ENCODE measurements around the gene MASP2. TPM values are rescaled to one million over a fixed set of nuclear protein-coding genes. Genes with fewer than 3 reads are reported as not detected.
"Not testable (repeated sequence)": the region's sequence is repeated elsewhere in the genome, so short reads cannot be mapped to it uniquely, and the experiment has no call there.

MASP2 gene
- total RNA-seq (2014; rRNA removed; shearing (Covaris generic)) (not detected in 2 replicates), polyA plus RNA-seq (2016; fragmentation: Nextera tagmentation; extraction: Ambion mirVana) (0.10 and 0.16 TPM in 2 replicates)

DNA sequence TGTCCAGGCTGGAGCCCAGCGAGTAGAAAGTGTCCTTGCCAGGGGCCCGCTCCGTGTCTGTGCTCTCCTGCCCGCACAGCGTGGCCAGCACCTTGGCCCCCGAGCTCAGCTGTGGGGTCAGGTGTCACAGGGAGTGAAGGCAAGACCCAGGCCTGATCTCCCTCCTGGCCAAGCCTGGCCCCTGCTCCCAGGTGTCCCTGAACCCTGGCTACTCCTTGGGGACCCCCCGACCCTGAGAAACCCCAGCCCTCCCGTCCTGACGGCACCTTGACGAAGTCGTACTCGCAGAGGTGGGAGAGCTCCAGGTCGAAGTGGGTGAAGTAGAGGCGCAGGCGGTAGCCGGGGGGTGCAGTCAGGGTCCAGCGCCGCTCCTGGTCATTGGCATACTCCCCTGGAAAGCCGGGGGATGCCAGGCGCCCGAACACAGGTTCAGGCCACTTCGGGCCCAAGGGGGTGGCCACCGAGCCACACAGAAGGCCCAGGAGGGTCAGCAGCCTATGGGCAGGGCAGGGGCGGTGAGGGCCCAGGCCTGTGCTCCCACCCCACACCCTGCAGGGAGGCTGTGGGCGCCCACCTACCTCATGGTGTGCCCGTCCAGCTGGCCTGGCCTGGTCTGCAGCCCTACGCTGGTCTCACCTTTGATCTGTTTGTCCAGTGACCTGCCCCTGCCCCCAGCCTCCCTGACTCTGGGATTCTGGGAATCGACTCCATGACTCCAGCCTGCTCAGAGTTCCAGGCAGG is at the start of gene MASP2:
Gene MASP2, minus strand, starts transcription at position 615 of the 741 bp plus-strand sequence. Its CDS starts 32 bp downstream, at position 583.
- DNase-seq: no peak
- Histone ChIP-seq H3F3A (ENCODE audit: insufficient read depth) (0 out of 2 replicates have a peak, but pooled peaks cover 7% of the 10 kb centered on the region), H3K4me1 (ENCODE audit: insufficient read depth) (no peaks in the 10 kb centered on the region), H3K27me3 (replicated peaks; ENCODE audit: insufficient read depth) (no peaks in the 10 kb centered on the region), H3K9ac (no peak within 1 kb of the TSS), H2AFZ (no peak within 1 kb of the TSS), H3K36me3 (ENCODE audit: low read depth) (no peaks in the 10 kb centered on the region), H3K4me3 (no peak within 1 kb of the TSS), H3K9me3 (ENCODE audit: low read depth) (no peaks in the 10 kb centered on the region), H3K4me2 (ENCODE audit: unreplicated experiment) (no peak within 1 kb of the TSS), H3K27ac (no peak within 1 kb of the TSS), H4K20me1 (ENCODE audit: insufficient read depth) (no peaks in the 10 kb centered on the region), H3K9me2 (ENCODE audit: insufficient read depth) (no peaks in the 10 kb centered on the region), H3K79me2 (ENCODE audit: insufficient read depth) (no peaks in the 10 kb centered on the region)
- TF ChIP-seq EZH2 (IDR thresholded peaks at IDR 0.05; ENCODE audit: insufficient read depth, poor library complexity, severe bottlenecking) (no peak), EZH2phosphoT487 (IDR thresholded peaks at IDR 0.05; ENCODE audit: insufficient read depth, low read depth) (no peak)
- in situ Hi-C loops (cut with MboI): no loop called here
- 86 to 89% methylated on average over 22 to 23 of the region's 28 CpGs for WGBS, 2 experiments (ENCODE audit: low coverage in 1 of 2, low lambda C conversion rate in 2 of 2, missing lambda C conversion rate in 2 of 2)

DNA sequence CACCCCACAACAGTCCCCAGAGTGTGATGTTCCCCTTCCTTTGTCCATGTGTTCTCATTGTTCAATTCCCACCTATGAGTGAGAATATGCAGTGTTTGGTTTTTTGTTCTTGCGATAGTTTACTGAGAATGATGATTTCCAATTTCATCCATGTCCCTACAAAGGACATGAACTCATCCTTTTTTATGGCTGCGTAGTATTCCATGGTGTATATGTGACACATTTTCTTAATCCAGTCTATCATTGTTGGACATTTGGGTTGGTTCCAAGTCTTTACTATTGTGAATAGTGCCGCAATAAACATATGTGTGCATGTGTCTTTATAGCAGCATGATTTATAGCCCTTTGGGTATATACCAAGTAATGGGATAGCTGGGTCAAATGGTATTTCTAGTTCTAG is 36.7 kb upstream of the MASP2 start:
- H3K4me2 ChIP-seq (ENCODE audit: unreplicated experiment); H3K4me3 ChIP-seq; H3K27me3 ChIP-seq (replicated peaks; ENCODE audit: insufficient read depth); H3K9me3 ChIP-seq (ENCODE audit: low read depth); H2AFZ ChIP-seq; H3K9ac ChIP-seq; H4K20me1 ChIP-seq (ENCODE audit: insufficient read depth); H3K27ac ChIP-seq; DNase-seq; H3K9me2 ChIP-seq (ENCODE audit: insufficient read depth); in situ Hi-C loops (cut with MboI); H3K79me2 ChIP-seq (ENCODE audit: insufficient read depth); H3K4me1 ChIP-seq (ENCODE audit: insufficient read depth): not testable (repeated sequence)
- peaks cover 37% of the 10 kb centered on the region for H3K36me3 ChIP-seq (ENCODE audit: low read depth)
- WGBS, 2 experiments (ENCODE audit: low coverage in 1 of 2, low lambda C conversion rate in 2 of 2, missing lambda C conversion rate in 2 of 2): 86 to 97% methylated on average over 3 of the region's 3 CpGs
- H3F3A ChIP-seq (ENCODE audit: insufficient read depth): peaks cover 28% of the 10 kb centered on the region; the same call in 1 of the 2 replicates

DNA sequence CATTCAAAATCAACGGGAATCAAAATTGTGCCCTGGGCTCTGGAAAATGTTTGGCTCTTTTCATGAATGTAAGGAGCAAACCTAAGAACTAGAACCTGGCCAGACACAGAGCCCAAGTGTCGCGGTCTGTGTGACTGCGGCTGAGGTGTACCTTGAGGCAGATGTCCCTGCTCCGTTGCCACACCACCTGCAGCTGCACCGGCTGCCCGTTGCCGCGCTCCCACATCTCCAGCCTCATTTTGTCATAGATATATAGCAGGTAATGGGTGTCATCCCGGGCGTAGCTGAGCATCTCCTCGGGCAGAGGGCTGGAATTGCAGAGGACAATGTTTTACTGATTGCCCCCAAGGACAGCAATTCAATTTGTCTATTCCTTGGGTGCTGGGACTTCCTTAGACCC is 33.9 kb upstream of the MASP2 start:
- Histone ChIP-seq H3K36me3 (ENCODE audit: low read depth) (peaks cover 38% of the 10 kb centered on the region), H3K9me2 (ENCODE audit: insufficient read depth) (no peaks in the 10 kb centered on the region), H3K4me3 (no peak overlapping the region), H3K4me1 (ENCODE audit: insufficient read depth) (0 out of 2 replicates have a peak, but pooled peaks cover 4% of the 10 kb centered on the region), H4K20me1 (ENCODE audit: insufficient read depth) (no peaks in the 10 kb centered on the region), H3K79me2 (ENCODE audit: insufficient read depth) (no peaks in the 10 kb centered on the region), H3K27ac (no peak overlapping the region), H3K27me3 (replicated peaks; ENCODE audit: insufficient read depth) (no peaks in the 10 kb centered on the region), H2AFZ (no peak overlapping the region), H3K9ac (no peak overlapping the region), H3F3A (ENCODE audit: insufficient read depth) (peaks cover 28% of the 10 kb centered on the region; the same call in 1 of the 2 replicates), H3K4me2 (ENCODE audit: unreplicated experiment) (no peak overlapping the region), H3K9me3 (ENCODE audit: low read depth) (no peaks in the 10 kb centered on the region)
- DNase-seq: no peak
- in situ Hi-C loops (cut with MboI): no loop called here
- TF ChIP-seq EZH2phosphoT487 (IDR thresholded peaks at IDR 0.05; ENCODE audit: insufficient read depth, low read depth): no peak
- WGBS, 2 experiments (ENCODE audit: low coverage in 1 of 2, low lambda C conversion rate in 2 of 2, missing lambda C conversion rate in 2 of 2): 83 to 84% methylated on average over 12 of the region's 12 CpGs

DNA sequence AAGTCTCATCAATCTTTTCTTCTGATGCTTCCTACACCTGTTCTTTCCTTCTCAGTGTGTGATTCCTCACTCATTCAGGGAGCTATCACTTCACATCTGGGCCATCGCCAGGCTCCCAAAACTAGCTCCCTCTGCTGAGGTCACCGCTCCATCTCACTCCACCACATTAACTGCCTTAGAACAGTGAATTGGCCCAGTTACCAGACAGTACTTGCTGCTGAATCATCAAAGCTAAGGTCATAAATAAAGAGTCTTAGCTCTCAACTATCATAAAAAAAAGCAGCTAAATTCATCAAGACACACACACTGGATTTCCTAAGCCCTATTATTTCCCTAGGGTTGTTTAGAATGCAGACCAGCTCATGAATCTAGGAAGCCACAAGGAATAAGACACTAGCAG is 31.6 kb upstream of the MASP2 start:
- no peak for TF ChIP-seq EZH2phosphoT487 (IDR thresholded peaks at IDR 0.05; ENCODE audit: insufficient read depth, low read depth)
- no peak for TF ChIP-seq EZH2 (IDR thresholded peaks at IDR 0.05; ENCODE audit: insufficient read depth, poor library complexity, severe bottlenecking)
- WGBS, 2 experiments (ENCODE audit: low coverage in 1 of 2, low lambda C conversion rate in 2 of 2, missing lambda C conversion rate in 2 of 2): 70 to 84% methylated on average over 2 of the region's 2 CpGs
- peak; percentile 73 for DNase-seq
- Histone ChIP-seq H2AFZ (no peak overlapping the region), H3K4me2 (ENCODE audit: unreplicated experiment) (no peak overlapping the region), H3K9me2 (ENCODE audit: insufficient read depth) (no peaks in the 10 kb centered on the region), H3K9ac (no peak overlapping the region), H3K9me3 (ENCODE audit: low read depth) (no peaks in the 10 kb centered on the region), H3K79me2 (ENCODE audit: insufficient read depth) (no peaks in the 10 kb centered on the region), H3K4me3 (no peak overlapping the region), H3F3A (ENCODE audit: insufficient read depth) (peaks cover 28% of the 10 kb centered on the region; the same call in 1 of the 2 replicates), H3K36me3 (ENCODE audit: low read depth) (peaks cover 57% of the 10 kb centered on the region), H3K4me1 (ENCODE audit: insufficient read depth) (0 out of 2 replicates have a peak, but pooled peaks cover 4% of the 10 kb centered on the region), H3K27me3 (replicated peaks; ENCODE audit: insufficient read depth) (no peaks in the 10 kb centered on the region), H3K27ac (peak overlapping the region; percentile 43; the same call in 1 of the 2 replicates), H4K20me1 (ENCODE audit: insufficient read depth) (no peaks in the 10 kb centered on the region)
- in situ Hi-C loops (cut with MboI): no loop called here

DNA sequence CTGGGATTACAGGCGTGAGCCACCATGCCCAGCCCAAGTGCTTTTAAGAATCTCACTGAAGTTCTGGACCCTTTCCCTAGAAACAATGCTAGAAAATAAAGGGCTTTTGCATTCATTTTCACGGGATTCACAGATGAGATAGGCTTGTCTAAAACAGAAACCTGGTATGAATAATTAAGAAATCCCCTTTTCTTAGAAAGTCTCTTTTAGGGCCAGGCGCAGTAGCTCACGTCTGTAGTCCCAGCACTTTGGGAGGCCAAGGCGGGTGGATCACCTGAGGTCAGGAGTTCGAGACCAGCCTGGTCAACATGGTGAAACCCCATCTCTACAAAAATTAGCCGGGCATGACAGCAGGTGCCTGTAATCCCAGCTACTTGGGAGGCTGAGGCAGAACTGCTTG is 26.4 kb upstream of the MASP2 start:
- H3K9ac ChIP-seq; DNase-seq; H3K27me3 ChIP-seq (replicated peaks; ENCODE audit: insufficient read depth); H3F3A ChIP-seq (ENCODE audit: insufficient read depth); H2AFZ ChIP-seq; H3K4me1 ChIP-seq (ENCODE audit: insufficient read depth); H3K4me3 ChIP-seq; H4K20me1 ChIP-seq (ENCODE audit: insufficient read depth); H3K9me2 ChIP-seq (ENCODE audit: insufficient read depth); in situ Hi-C loops (cut with MboI); H3K27ac ChIP-seq; H3K9me3 ChIP-seq (ENCODE audit: low read depth); H3K79me2 ChIP-seq (ENCODE audit: insufficient read depth); H3K4me2 ChIP-seq (ENCODE audit: unreplicated experiment): not testable (repeated sequence)
- 93 to 96% methylated on average over 7 of the region's 7 CpGs for WGBS, 2 experiments (ENCODE audit: low coverage in 1 of 2, low lambda C conversion rate in 2 of 2, missing lambda C conversion rate in 2 of 2)
- peaks cover 48% of the 10 kb centered on the region for H3K36me3 ChIP-seq (ENCODE audit: low read depth)

Data from GM23248 (cell line).